Measurements from ENCODE around the gene KDM2A.
A peak's percentile ranks its signal among the peaks of the same experiment; 100 is the strongest.

The KDM2A gene

GRCh38 chr11:67275606-67276409 lies 156.7 kb downstream of the KDM2A start:
- peak in 2 of 42 donors; percentile 1 to 13 for DNase-seq
- intact Hi-C loops (cut with DNase I), result no loop called here

- DNase-seq, result peak in 2 of 42 donors; percentile 12 to 13
- intact Hi-C loops (cut with DNase I), result no loop called here
Observed at GRCh38 chr11:67276781-67277230, 157.7 kb downstream of the KDM2A start.

GRCh38 chr11:67277231-67277961 lies 158.3 kb downstream of the KDM2A start:
- intact Hi-C loops (cut with DNase I), result no loop called here
- peak in 34 of 42 donors; percentile 32 to 82 (median 58) for DNase-seq

- peak in 1 of 42 donors; percentile 3 for DNase-seq
- intact Hi-C loops (cut with DNase I), result no loop called here
Observed at GRCh38 chr11:67278135-67278938, 159.3 kb downstream of the KDM2A start.

- peak in 1 of 42 donors; percentile 2 for DNase-seq
- intact Hi-C loops (cut with DNase I), result no loop called here
Observed at GRCh38 chr11:67278939-67279588, 160.0 kb downstream of the KDM2A start.

GRCh38 chr11:67279589-67280340 lies 160.7 kb downstream of the KDM2A start:
- DNase-seq, result peak in 1 of 42 donors; percentile 2
- intact Hi-C loops (cut with DNase I), result no loop called here

- intact Hi-C loops (cut with DNase I), result no loop called here
- no peak for DNase-seq
Observed at GRCh38 chr11:67280341-67280787, 161.3 kb downstream of the KDM2A start.

- intact Hi-C loops (cut with DNase I), result no loop called here
- DNase-seq, result peak in 1 of 42 donors; percentile 2
Observed at GRCh38 chr11:67280788-67281551, 161.9 kb downstream of the KDM2A start.

- intact Hi-C loops (cut with DNase I), result no loop called here
Observed at GRCh38 chr11:67281552-67282150, 162.6 kb downstream of the KDM2A start.

GRCh38 chr11:67282155-67282875 lies 163.3 kb downstream of the KDM2A start:
- DNase-seq, result peak in 1 of 42 donors; percentile 1
- intact Hi-C loops (cut with DNase I), result no loop called here

More at GRCh38 chr11:67281552-67282150, 162.6 kb downstream of the KDM2A start:
- DNase-seq, result no peak

- DNase-seq, result peak in 1 of 42 donors; percentile 2
- intact Hi-C loops (cut with DNase I), result no loop called here
Observed at GRCh38 chr11:67282876-67283371, 163.9 kb downstream of the KDM2A start.

- DNase-seq, result peak in 1 of 42 donors; percentile 3
- intact Hi-C loops (cut with DNase I), result no loop called here
Observed at GRCh38 chr11:67283481-67283963, 164.5 kb downstream of the KDM2A start.

GRCh38 chr11:67284811-67285540 lies 165.9 kb downstream of the KDM2A start:
- intact Hi-C loops (cut with DNase I), result no loop called here
- peak in 1 of 42 donors; percentile 4 for DNase-seq

GRCh38 chr11:67285541-67286498 lies 166.8 kb downstream of the KDM2A start:
- intact Hi-C loops (cut with DNase I), result no loop called here
- DNase-seq, result peak in 1 of 42 donors; percentile 3

Data from head of caudate nucleus (tissue), 42 donors.